Neuron (in vitro differentiated cells): ENCODE measurements around the gene DUS2.
"Not testable (repeated sequence)": the region's sequence is repeated elsewhere in the genome, so short reads cannot be mapped to it uniquely, and the experiment has no call there.

Experiments
- H2AFZ ChIP-seq: one replicate; pipeline ENCODE4 v1.6.1; 2013; ENCODE audit warnings: low read depth, mild to moderate bottlenecking, inconsistent platforms, low read length, moderate library complexity
- H3K27me3 ChIP-seq: one replicate; pipeline ENCODE4 v1.6.1; 2013; ENCODE audit warnings: low read length; ENCODE audit not compliant: insufficient read depth
- H3K36me3 ChIP-seq: one replicate; pipeline ENCODE4 v1.6.1; 2013; ENCODE audit warnings: low read length; ENCODE audit not compliant: insufficient read depth
- H3K4me1 ChIP-seq: one replicate; pipeline ENCODE4 v1.6.1; 2013; ENCODE audit warnings: low read length; ENCODE audit not compliant: insufficient read depth
- H3K4me3 ChIP-seq: 2 replicates; pipeline ENCODE4 v1.5.1; 2013; ENCODE audit warnings: mild to moderate bottlenecking, low read length, moderate library complexity
- H3K9me3 ChIP-seq: one replicate; pipeline ENCODE4 v1.6.1; 2013; ENCODE audit warnings: low read length

DUS2 gene

GRCh38 chr16:67990018-67990386 is 33.1 kb upstream of the DUS2 start:
- no peak overlapping the region for H2AFZ ChIP-seq
- H3K27me3 ChIP-seq: peaks cover 12% of the 10 kb centered on the region
- H3K4me3 ChIP-seq: no peak overlapping the region
- no peaks in the 10 kb centered on the region for H3K36me3 ChIP-seq
- no peaks in the 10 kb centered on the region for H3K9me3 ChIP-seq
- H3K4me1 ChIP-seq: peaks cover 3% of the 10 kb centered on the region

- no peaks in the 10 kb centered on the region for H3K36me3 ChIP-seq
- peak overlapping the region; percentile 82 for H2AFZ ChIP-seq
- H3K27me3 ChIP-seq: peaks cover 12% of the 10 kb centered on the region
- H3K4me3 ChIP-seq: no peak overlapping the region
- H3K9me3 ChIP-seq: no peaks in the 10 kb centered on the region
- H3K4me1 ChIP-seq: peaks cover 3% of the 10 kb centered on the region
Observed at GRCh38 chr16:67992661-67993206, 30.4 kb upstream of the DUS2 start.

GRCh38 chr16:67993207-67994039 is 29.7 kb upstream of the DUS2 start:
- Histone ChIP-seq H3K36me3 (no peaks in the 10 kb centered on the region), H2AFZ (peak overlapping the region; percentile 82), H3K4me3 (no peak overlapping the region), H3K27me3 (peaks cover 12% of the 10 kb centered on the region), H3K4me1 (peaks cover 3% of the 10 kb centered on the region), H3K9me3 (no peaks in the 10 kb centered on the region)

- H3K9me3 ChIP-seq, H3K36me3 ChIP-seq, H2AFZ ChIP-seq, H3K4me1 ChIP-seq, H3K4me3 ChIP-seq: not testable (repeated sequence)
- H3K27me3 ChIP-seq: peaks cover 12% of the 10 kb centered on the region
Observed at GRCh38 chr16:67994040-67994408, 29.1 kb upstream of the DUS2 start.

GRCh38 chr16:67995423-67995822 is 27.7 kb upstream of the DUS2 start:
- H3K36me3 ChIP-seq: no peaks in the 10 kb centered on the region
- no peaks in the 10 kb centered on the region for H3K9me3 ChIP-seq
- peaks cover 6% of the 10 kb centered on the region for H3K27me3 ChIP-seq
- H2AFZ ChIP-seq: no peak overlapping the region
- H3K4me1 ChIP-seq: peaks cover 3% of the 10 kb centered on the region
- H3K4me3 ChIP-seq: no peak overlapping the region

- H3K27me3 ChIP-seq: no peaks in the 10 kb centered on the region
- peaks cover 3% of the 10 kb centered on the region for H3K4me1 ChIP-seq
- H3K9me3 ChIP-seq: no peaks in the 10 kb centered on the region
- no peaks in the 10 kb centered on the region for H3K36me3 ChIP-seq
- H3K4me3 ChIP-seq: no peak overlapping the region
- H2AFZ ChIP-seq: no peak overlapping the region
Observed at GRCh38 chr16:67996666-67997065, 26.4 kb upstream of the DUS2 start.

GRCh38 chr16:67998231-67998778 is 24.8 kb upstream of the DUS2 start:
- H3K9me3 ChIP-seq, H3K4me1 ChIP-seq, H3K27me3 ChIP-seq, H3K4me3 ChIP-seq, H3K36me3 ChIP-seq, H2AFZ ChIP-seq: not testable (repeated sequence)

- not testable (repeated sequence) for H3K36me3 ChIP-seq, H3K9me3 ChIP-seq, H3K27me3 ChIP-seq, H2AFZ ChIP-seq, H3K4me1 ChIP-seq, H3K4me3 ChIP-seq
Observed at GRCh38 chr16:67998779-67999688, 24.1 kb upstream of the DUS2 start, which contains the start of gene DPEP2. Gene DPEP2, minus strand, starts transcription at chr16:67999484. Its CDS starts 6,272 bp downstream, at chr16:67993212.

- Histone ChIP-seq H3K9me3 (no peaks in the 10 kb centered on the region), H2AFZ (no peak overlapping the region), H3K4me1 (no peaks in the 10 kb centered on the region), H3K36me3 (no peaks in the 10 kb centered on the region), H3K27me3 (no peaks in the 10 kb centered on the region), H3K4me3 (no peak overlapping the region)
Observed at GRCh38 chr16:67999985-68000384, 23.1 kb upstream of the DUS2 start.

GRCh38 chr16:68000450-68000849 is 22.6 kb upstream of the DUS2 start:
- Histone ChIP-seq H3K36me3 (no peaks in the 10 kb centered on the region), H3K9me3 (no peaks in the 10 kb centered on the region), H3K27me3 (no peaks in the 10 kb centered on the region), H3K4me3 (no peak overlapping the region), H2AFZ (no peak overlapping the region), H3K4me1 (no peaks in the 10 kb centered on the region)

GRCh38 chr16:68003031-68003430 is 20.1 kb upstream of the DUS2 start:
- Histone ChIP-seq H3K4me1 (no peaks in the 10 kb centered on the region), H3K36me3 (no peaks in the 10 kb centered on the region), H2AFZ (no peak overlapping the region), H3K9me3 (no peaks in the 10 kb centered on the region), H3K27me3 (peaks cover 2% of the 10 kb centered on the region), H3K4me3 (no peak overlapping the region)

GRCh38 chr16:68005211-68005610 is 17.9 kb upstream of the DUS2 start:
- Histone ChIP-seq H2AFZ (no peak overlapping the region), H3K27me3 (peaks cover 2% of the 10 kb centered on the region), H3K36me3 (no peaks in the 10 kb centered on the region), H3K9me3 (no peaks in the 10 kb centered on the region), H3K4me3 (no peak overlapping the region), H3K4me1 (no peaks in the 10 kb centered on the region)

- Histone ChIP-seq H2AFZ (no peak overlapping the region), H3K27me3 (peaks cover 2% of the 10 kb centered on the region), H3K4me1 (no peaks in the 10 kb centered on the region), H3K36me3 (no peaks in the 10 kb centered on the region), H3K4me3 (no peak overlapping the region), H3K9me3 (no peaks in the 10 kb centered on the region)
Observed at GRCh38 chr16:68005786-68006286, 17.2 kb upstream of the DUS2 start.
